Measurements from ENCODE around the gene FAM237A. TPM values are rescaled to one million over a fixed set of nuclear protein-coding genes. Genes with fewer than 3 reads are reported as not detected.

Gene FAM237A
- total RNA-seq, 1 experiment from 2014 or later = not detected

- no peak for DNase-seq (ENCODE audit: low read depth)
These were observed 46.7 kb downstream of the FAM237A start for GRCh38 chr2:206688990-206689389.

GRCh38 chr2:206692971-206693370 is 50.7 kb downstream of the FAM237A start:
- DNase-seq (ENCODE audit: low read depth) = no peak

- DNase-seq (ENCODE audit: low read depth) = peak; percentile 57
These were observed 51.3 kb downstream of the FAM237A start for GRCh38 chr2:206693399-206694137.

- DNase-seq (ENCODE audit: low read depth) = no peak
These were observed 54.6 kb downstream of the FAM237A start for GRCh38 chr2:206696910-206697309.

GRCh38 chr2:206698811-206699210 is 56.5 kb downstream of the FAM237A start:
- no peak for DNase-seq (ENCODE audit: low read depth)

Other genes starting within 250 kb of the FAM237A start
- 0.25 TPM in 1 of 2 replicates, not detected in the other for gene ADAM23, start 199.0 kb upstream of the FAM237A start, total RNA-seq (2014; rRNA removed; shearing (Covaris generic))
- gene DYTN, start 75.9 kb downstream of the FAM237A start, total RNA-seq (2014; rRNA removed; shearing (Covaris generic)) = not detected in 2 replicates
- gene MDH1B, start 122.8 kb downstream of the FAM237A start, total RNA-seq (2014; rRNA removed; shearing (Covaris generic)) = 1.0 and 1.2 TPM in 2 replicates
- 25.9 and 33.5 TPM in 2 replicates for gene FASTKD2, start 123.1 kb downstream of the FAM237A start, total RNA-seq (2014; rRNA removed; shearing (Covaris generic))